WTC11 (cell line): ENCODE results near the gene TLCD1. TPM values are rescaled to one million over a fixed set of nuclear protein-coding genes. Genes with fewer than 3 reads are reported as not detected.

Experiments
- ATAC-seq: fragments of 200-7000 bp; cut with Tn5 transposase; 2 replicates; pipeline ENCODE4 v1.10.0; 2021; ENCODE audit warnings: mild to moderate bottlenecking, moderate library complexity
- CTCF ChIA-PET: fragments of 300-600 bp; sonication (Branson Sonifier 250); formaldehyde crosslinking; loops from one replicate; lab custom pipeline; 2021; ENCODE audit warnings: antibody characterized with exemption; lab: Charles Lee
- POLR2A ChIA-PET: fragments of 350-600 bp; sonication (Branson Sonifier 250); formaldehyde crosslinking; loops from one replicate; lab custom pipeline; 2021; ENCODE audit warnings: antibody characterized with exemption; lab: Charles Lee
- DNase-seq: peaks from one replicate; pipeline ENCODE4 v3.0.0; 2021; ENCODE audit warnings: low spot score
- H3K27ac Mint-ChIP-seq: 2 replicates; pipeline ENCODE4 v1.8.0; 2021; ENCODE audit warnings: mixed read lengths
- H3K27me3 Mint-ChIP-seq: 2 replicates; pipeline ENCODE4 v1.8.0; 2021; ENCODE audit warnings: low read depth, mild to moderate bottlenecking, moderate library complexity, mixed read lengths
- H3K36me3 Mint-ChIP-seq: 2 replicates; pipeline ENCODE4 v1.8.0; 2021; ENCODE audit warnings: mixed read lengths
- H3K4me1 Mint-ChIP-seq: 2 replicates; pipeline ENCODE4 v1.8.0; 2022; ENCODE audit warnings: mixed read lengths
- H3K4me3 Mint-ChIP-seq: 2 replicates; pipeline ENCODE4 v1.8.0; 2021; ENCODE audit warnings: mild to moderate bottlenecking, moderate library complexity, mixed read lengths
- H3K9me3 Mint-ChIP-seq: 2 replicates; pipeline ENCODE4 v1.8.0; 2021; ENCODE audit warnings: mixed read lengths
- FOXK1 ChIP-seq: sonication (generic); formaldehyde crosslinking; IDR thresholded peaks from 2 replicates; pipeline ENCODE4 v1.8.0; 2022; ENCODE audit warnings: mild to moderate bottlenecking, moderate library complexity, missing genetic modification reagents
- FOXP1 ChIP-seq: sonication (generic); formaldehyde crosslinking; IDR thresholded peaks from 2 replicates; pipeline ENCODE4 v1.8.0; 2022; ENCODE audit warnings: missing genetic modification reagents, mild to moderate bottlenecking, moderate library complexity, borderline replicate concordance
- HMGA2 ChIP-seq: fragments of 250-450 bp; sonication (Bioruptor Pico); IDR thresholded peaks from 2 replicates; pipeline ENCODE4 v1.4.0; 2021; ENCODE audit warnings: mild to moderate bottlenecking, moderate library complexity
- NFATC4 ChIP-seq: fragments of 250-450 bp; sonication (Bioruptor Pico); IDR thresholded peaks from 2 replicates; pipeline ENCODE4 v1.9.0; 2021; ENCODE audit warnings: mild to moderate bottlenecking
- RORB ChIP-seq: fragments of 250-450 bp; sonication (Bioruptor Pico); IDR thresholded peaks from 2 replicates; pipeline ENCODE4 v1.9.0; 2021; ENCODE audit warnings: mild to moderate bottlenecking
- TP53 ChIP-seq: sonication (generic); formaldehyde crosslinking; IDR thresholded peaks from 2 replicates; pipeline ENCODE4 v1.8.1; 2023; ENCODE audit warnings: mild to moderate bottlenecking, missing genetic modification reagents
- ZNF219 ChIP-seq: sonication (generic); formaldehyde crosslinking; IDR thresholded peaks from 2 replicates; pipeline ENCODE4 v1.8.0; 2023; ENCODE audit warnings: missing genetic modification reagents, mild to moderate bottlenecking, borderline replicate concordance
- ZNF263 ChIP-seq: sonication (generic); formaldehyde crosslinking; IDR thresholded peaks from 2 replicates; pipeline ENCODE4 v1.8.1; 2022; ENCODE audit warnings: low read depth, mild to moderate bottlenecking, moderate library complexity, missing genetic modification reagents
- total RNA-seq: library from RNA; stranded (reverse); gene quantifications from 3 replicates; pipeline ENCODE4 v1.2.3, GENCODE V29; 2021
- TF ChIP-seq, protein P1 (sequence below): sonication (generic); formaldehyde crosslinking; IDR thresholded peaks from 2 replicates; pipeline ENCODE4 v1.8.1; 2022; ENCODE audit warnings: low read depth, mild to moderate bottlenecking, moderate library complexity, missing genetic modification reagents, borderline replicate concordance
- TF ChIP-seq, protein P2 (sequence below): sonication (generic); formaldehyde crosslinking; IDR thresholded peaks from 2 replicates; pipeline ENCODE4 v1.8.1; 2023; ENCODE audit warnings: mild to moderate bottlenecking, missing genetic modification reagents
- TF ChIP-seq, protein P3 (sequence below): sonication (generic); formaldehyde crosslinking; conservative IDR thresholded peaks from 2 replicates; pipeline ENCODE4 v1.8.1; 2022; ENCODE audit warnings: mild to moderate bottlenecking, missing genetic modification reagents
- TF ChIP-seq, protein P4 (sequence below): sonication (generic); formaldehyde crosslinking; IDR thresholded peaks from 2 replicates; pipeline ENCODE4 v1.8.1; 2022; ENCODE audit warnings: mild to moderate bottlenecking, missing genetic modification reagents, moderate library complexity, borderline replicate concordance
- TF ChIP-seq, protein P5 (sequence below): sonication (generic); formaldehyde crosslinking; IDR thresholded peaks from 2 replicates; pipeline ENCODE4 v1.8.0; 2023; ENCODE audit warnings: mild to moderate bottlenecking, missing genetic modification reagents
- TF ChIP-seq, protein P6 (sequence below): sonication (generic); formaldehyde crosslinking; IDR thresholded peaks from 2 replicates; pipeline ENCODE4 v1.8.0; 2022; ENCODE audit warnings: mild to moderate bottlenecking, missing genetic modification reagents
- TF ChIP-seq, protein P7 (sequence below): sonication (generic); formaldehyde crosslinking; IDR thresholded peaks from 2 replicates; pipeline ENCODE4 v1.8.0; 2022; ENCODE audit warnings: mild to moderate bottlenecking, missing genetic modification reagents
- TF ChIP-seq, protein P8 (sequence below): sonication (generic); formaldehyde crosslinking; IDR thresholded peaks from 2 replicates; pipeline ENCODE4 v1.8.1; 2022; ENCODE audit warnings: mild to moderate bottlenecking, moderate library complexity, missing genetic modification reagents
- TF ChIP-seq, protein P9 (sequence below): fragments of 250-450 bp; sonication (Bioruptor Pico); IDR thresholded peaks from 2 replicates; pipeline ENCODE4 v1.9.0; 2021; ENCODE audit warnings: mild to moderate bottlenecking
- TF ChIP-seq, protein P10 (sequence below): fragments of 250-450 bp; sonication (Bioruptor Pico); IDR thresholded peaks from 2 replicates; pipeline ENCODE4 v1.9.0; 2021; ENCODE audit warnings: mild to moderate bottlenecking, borderline replicate concordance

The TLCD1 gene
- total RNA-seq, 1 experiment from 2014 or later, result 36.0 TPM

DNA sequence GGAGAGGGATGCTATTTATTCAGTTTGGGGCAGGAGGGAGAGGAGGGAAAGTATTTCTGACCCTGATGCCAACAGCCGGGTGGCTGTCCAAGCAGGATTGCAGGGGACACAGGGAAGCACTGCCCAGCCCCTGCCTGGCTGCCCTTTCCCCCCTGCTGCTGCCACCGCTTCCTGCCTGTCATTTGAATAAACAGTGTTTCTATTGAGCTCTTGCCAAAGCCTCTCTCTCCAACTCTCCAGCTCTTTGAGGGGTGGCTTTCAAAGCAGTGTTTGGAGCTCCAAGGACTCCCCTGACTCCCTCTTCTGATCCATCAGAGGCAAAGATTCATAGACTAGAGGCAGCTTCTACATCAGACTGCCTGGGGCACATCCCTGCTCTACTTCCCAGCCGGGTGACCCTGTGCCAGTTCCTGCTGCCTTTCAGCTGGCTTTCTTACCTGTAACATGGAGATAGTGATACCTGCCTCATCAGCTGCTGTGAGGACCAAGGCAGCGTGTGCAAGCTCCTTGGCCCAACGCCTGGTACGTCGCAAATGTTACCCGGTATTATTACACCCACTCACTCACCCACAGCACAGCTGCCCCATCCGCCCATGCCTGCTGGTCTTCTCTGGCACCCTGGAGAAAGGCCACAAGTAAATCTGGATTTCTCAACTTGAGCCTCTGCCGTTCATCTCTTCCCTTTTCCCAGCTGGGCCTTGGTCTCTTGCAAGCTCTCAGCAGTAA is 23.8 kb downstream of the TLCD1 start:
- POLR2A ChIA-PET, result interaction anchor here (1.0 kb wide), 2 partner anchors 17 to 25 kb away, joined by 3 read pairs; partner anchors contain the start of gene RPL23A
- no peak for ATAC-seq

More for the DNA sequence above, 23.8 kb downstream of the TLCD1 start:
- Mint-ChIP-seq H3K27me3 (no peaks in the 10 kb centered on the region), H3K27ac (peak overlapping the region; percentile 89), H3K36me3 (peaks cover 57% of the 10 kb centered on the region), H3K9me3 (no peaks in the 10 kb centered on the region), H3K4me3 (no peak overlapping the region), H3K4me1 (peaks cover 24% of the 10 kb centered on the region)
- TF ChIP-seq NFATC4 (no peak), RORB (CRISPR knock-in tag) (no peak), HMGA2 (CRISPR knock-in tag) (no peak), FOXP1 (CRISPR knock-in tag) (no peak), TP53 (CRISPR knock-in tag) (no peak), ZNF263 (CRISPR knock-in tag) (no peak), FOXK1 (CRISPR knock-in tag) (no peak), ZNF219 (CRISPR knock-in tag) (no peak)
- TF ChIP-seq, protein P1, sequence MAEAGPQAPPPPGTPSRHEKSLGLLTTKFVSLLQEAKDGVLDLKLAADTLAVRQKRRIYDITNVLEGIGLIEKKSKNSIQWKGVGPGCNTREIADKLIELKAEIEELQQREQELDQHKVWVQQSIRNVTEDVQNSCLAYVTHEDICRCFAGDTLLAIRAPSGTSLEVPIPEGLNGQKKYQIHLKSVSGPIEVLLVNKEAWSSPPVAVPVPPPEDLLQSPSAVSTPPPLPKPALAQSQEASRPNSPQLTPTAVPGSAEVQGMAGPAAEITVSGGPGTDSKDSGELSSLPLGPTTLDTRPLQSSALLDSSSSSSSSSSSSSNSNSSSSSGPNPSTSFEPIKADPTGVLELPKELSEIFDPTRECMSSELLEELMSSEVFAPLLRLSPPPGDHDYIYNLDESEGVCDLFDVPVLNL (CRISPR knock-in tag), result no peak
- TF ChIP-seq, protein P2, sequence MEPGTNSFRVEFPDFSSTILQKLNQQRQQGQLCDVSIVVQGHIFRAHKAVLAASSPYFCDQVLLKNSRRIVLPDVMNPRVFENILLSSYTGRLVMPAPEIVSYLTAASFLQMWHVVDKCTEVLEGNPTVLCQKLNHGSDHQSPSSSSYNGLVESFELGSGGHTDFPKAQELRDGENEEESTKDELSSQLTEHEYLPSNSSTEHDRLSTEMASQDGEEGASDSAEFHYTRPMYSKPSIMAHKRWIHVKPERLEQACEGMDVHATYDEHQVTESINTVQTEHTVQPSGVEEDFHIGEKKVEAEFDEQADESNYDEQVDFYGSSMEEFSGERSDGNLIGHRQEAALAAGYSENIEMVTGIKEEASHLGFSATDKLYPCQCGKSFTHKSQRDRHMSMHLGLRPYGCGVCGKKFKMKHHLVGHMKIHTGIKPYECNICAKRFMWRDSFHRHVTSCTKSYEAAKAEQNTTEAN, result no peak
- TF ChIP-seq, protein P3, sequence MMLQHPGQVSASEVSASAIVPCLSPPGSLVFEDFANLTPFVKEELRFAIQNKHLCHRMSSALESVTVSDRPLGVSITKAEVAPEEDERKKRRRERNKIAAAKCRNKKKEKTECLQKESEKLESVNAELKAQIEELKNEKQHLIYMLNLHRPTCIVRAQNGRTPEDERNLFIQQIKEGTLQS, result no peak
- TF ChIP-seq, protein P4, sequence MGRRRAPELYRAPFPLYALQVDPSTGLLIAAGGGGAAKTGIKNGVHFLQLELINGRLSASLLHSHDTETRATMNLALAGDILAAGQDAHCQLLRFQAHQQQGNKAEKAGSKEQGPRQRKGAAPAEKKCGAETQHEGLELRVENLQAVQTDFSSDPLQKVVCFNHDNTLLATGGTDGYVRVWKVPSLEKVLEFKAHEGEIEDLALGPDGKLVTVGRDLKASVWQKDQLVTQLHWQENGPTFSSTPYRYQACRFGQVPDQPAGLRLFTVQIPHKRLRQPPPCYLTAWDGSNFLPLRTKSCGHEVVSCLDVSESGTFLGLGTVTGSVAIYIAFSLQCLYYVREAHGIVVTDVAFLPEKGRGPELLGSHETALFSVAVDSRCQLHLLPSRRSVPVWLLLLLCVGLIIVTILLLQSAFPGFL (CRISPR knock-in tag), result no peak
- TF ChIP-seq, protein P5, sequence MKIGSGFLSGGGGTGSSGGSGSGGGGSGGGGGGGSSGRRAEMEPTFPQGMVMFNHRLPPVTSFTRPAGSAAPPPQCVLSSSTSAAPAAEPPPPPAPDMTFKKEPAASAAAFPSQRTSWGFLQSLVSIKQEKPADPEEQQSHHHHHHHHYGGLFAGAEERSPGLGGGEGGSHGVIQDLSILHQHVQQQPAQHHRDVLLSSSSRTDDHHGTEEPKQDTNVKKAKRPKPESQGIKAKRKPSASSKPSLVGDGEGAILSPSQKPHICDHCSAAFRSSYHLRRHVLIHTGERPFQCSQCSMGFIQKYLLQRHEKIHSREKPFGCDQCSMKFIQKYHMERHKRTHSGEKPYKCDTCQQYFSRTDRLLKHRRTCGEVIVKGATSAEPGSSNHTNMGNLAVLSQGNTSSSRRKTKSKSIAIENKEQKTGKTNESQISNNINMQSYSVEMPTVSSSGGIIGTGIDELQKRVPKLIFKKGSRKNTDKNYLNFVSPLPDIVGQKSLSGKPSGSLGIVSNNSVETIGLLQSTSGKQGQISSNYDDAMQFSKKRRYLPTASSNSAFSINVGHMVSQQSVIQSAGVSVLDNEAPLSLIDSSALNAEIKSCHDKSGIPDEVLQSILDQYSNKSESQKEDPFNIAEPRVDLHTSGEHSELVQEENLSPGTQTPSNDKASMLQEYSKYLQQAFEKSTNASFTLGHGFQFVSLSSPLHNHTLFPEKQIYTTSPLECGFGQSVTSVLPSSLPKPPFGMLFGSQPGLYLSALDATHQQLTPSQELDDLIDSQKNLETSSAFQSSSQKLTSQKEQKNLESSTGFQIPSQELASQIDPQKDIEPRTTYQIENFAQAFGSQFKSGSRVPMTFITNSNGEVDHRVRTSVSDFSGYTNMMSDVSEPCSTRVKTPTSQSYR (CRISPR knock-in tag), result no peak
- TF ChIP-seq, protein P6, sequence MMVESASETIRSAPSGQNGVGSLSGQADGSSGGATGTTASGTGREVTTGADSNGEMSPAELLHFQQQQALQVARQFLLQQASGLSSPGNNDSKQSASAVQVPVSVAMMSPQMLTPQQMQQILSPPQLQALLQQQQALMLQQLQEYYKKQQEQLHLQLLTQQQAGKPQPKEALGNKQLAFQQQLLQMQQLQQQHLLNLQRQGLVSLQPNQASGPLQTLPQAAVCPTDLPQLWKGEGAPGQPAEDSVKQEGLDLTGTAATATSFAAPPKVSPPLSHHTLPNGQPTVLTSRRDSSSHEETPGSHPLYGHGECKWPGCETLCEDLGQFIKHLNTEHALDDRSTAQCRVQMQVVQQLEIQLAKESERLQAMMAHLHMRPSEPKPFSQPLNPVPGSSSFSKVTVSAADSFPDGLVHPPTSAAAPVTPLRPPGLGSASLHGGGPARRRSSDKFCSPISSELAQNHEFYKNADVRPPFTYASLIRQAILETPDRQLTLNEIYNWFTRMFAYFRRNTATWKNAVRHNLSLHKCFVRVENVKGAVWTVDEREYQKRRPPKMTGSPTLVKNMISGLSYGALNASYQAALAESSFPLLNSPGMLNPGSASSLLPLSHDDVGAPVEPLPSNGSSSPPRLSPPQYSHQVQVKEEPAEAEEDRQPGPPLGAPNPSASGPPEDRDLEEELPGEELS (CRISPR knock-in tag), result no peak
- TF ChIP-seq, protein P7, sequence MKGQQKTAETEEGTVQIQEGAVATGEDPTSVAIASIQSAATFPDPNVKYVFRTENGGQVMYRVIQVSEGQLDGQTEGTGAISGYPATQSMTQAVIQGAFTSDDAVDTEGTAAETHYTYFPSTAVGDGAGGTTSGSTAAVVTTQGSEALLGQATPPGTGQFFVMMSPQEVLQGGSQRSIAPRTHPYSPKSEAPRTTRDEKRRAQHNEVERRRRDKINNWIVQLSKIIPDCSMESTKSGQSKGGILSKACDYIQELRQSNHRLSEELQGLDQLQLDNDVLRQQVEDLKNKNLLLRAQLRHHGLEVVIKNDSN, result no peak
- TF ChIP-seq, protein P8, sequence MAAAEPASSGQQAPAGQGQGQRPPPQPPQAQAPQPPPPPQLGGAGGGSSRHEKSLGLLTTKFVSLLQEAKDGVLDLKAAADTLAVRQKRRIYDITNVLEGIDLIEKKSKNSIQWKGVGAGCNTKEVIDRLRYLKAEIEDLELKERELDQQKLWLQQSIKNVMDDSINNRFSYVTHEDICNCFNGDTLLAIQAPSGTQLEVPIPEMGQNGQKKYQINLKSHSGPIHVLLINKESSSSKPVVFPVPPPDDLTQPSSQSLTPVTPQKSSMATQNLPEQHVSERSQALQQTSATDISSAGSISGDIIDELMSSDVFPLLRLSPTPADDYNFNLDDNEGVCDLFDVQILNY, result no peak
- TF ChIP-seq, protein P9, sequence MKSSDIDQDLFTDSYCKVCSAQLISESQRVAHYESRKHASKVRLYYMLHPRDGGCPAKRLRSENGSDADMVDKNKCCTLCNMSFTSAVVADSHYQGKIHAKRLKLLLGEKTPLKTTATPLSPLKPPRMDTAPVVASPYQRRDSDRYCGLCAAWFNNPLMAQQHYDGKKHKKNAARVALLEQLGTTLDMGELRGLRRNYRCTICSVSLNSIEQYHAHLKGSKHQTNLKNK (CRISPR knock-in tag), result no peak
- TF ChIP-seq, protein P10, sequence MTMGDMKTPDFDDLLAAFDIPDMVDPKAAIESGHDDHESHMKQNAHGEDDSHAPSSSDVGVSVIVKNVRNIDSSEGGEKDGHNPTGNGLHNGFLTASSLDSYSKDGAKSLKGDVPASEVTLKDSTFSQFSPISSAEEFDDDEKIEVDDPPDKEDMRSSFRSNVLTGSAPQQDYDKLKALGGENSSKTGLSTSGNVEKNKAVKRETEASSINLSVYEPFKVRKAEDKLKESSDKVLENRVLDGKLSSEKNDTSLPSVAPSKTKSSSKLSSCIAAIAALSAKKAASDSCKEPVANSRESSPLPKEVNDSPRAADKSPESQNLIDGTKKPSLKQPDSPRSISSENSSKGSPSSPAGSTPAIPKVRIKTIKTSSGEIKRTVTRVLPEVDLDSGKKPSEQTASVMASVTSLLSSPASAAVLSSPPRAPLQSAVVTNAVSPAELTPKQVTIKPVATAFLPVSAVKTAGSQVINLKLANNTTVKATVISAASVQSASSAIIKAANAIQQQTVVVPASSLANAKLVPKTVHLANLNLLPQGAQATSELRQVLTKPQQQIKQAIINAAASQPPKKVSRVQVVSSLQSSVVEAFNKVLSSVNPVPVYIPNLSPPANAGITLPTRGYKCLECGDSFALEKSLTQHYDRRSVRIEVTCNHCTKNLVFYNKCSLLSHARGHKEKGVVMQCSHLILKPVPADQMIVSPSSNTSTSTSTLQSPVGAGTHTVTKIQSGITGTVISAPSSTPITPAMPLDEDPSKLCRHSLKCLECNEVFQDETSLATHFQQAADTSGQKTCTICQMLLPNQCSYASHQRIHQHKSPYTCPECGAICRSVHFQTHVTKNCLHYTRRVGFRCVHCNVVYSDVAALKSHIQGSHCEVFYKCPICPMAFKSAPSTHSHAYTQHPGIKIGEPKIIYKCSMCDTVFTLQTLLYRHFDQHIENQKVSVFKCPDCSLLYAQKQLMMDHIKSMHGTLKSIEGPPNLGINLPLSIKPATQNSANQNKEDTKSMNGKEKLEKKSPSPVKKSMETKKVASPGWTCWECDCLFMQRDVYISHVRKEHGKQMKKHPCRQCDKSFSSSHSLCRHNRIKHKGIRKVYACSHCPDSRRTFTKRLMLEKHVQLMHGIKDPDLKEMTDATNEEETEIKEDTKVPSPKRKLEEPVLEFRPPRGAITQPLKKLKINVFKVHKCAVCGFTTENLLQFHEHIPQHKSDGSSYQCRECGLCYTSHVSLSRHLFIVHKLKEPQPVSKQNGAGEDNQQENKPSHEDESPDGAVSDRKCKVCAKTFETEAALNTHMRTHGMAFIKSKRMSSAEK, result no peak
- CTCF ChIA-PET, result interaction anchor here (0.8 to 1.9 kb wide), 5 partner anchors 9 to 72 kb away, joined by 3 to 8 read pairs (median 3); partner anchors contain the start of genes PROCA1, RPL23A and TLCD1
- DNase-seq, result no peak
